ENCODE data around the gene RPS18. TPM values are rescaled to one million over a fixed set of nuclear protein-coding genes. Genes with fewer than 3 reads are reported as not detected.
A peak's percentile ranks its signal among the peaks of the same experiment; 100 is the strongest.

Gene RPS18
- total and polyA plus RNA-seq, 9 of the 15 experiments (the other 6 are each of a cell fraction or from before 2014, with no cell fraction given): 5,023 to 17,516 (median 8,131) TPM

- TF ChIP-seq TOE1 (IDR thresholded peaks at IDR 0.05; ENCODE audit: borderline replicate concordance) (0 out of 2 replicates have a peak, but pooled peaks have one; percentile 20), TOE1 (CRISPR knock-in tag; IDR thresholded peaks at IDR 0.05; ENCODE audit: borderline replicate concordance, low read depth) (no peak), ZNF24 (IDR thresholded peaks at IDR 0.05) (no peak), ZNF444 (CRISPR knock-in tag; IDR thresholded peaks at IDR 0.05) (0 out of 2 replicates have a peak, but pooled peaks have one; percentile 7), MECOM (CRISPR knock-in tag; IDR thresholded peaks at IDR 0.05) (no peak), MEF2D (tag; conservative IDR thresholded peaks at IDR 0.05; ENCODE audit: low read depth) (no peak), NR1H2 (CRISPR knock-in tag; IDR thresholded peaks at IDR 0.05) (no peak), COPS2 (conservative IDR thresholded peaks at IDR 0.05) (no peak), ZNF217 (CRISPR knock-in tag; IDR thresholded peaks at IDR 0.05) (no peak), CC2D1A (IDR thresholded peaks at IDR 0.05) (no peak), ZNF431 (CRISPR knock-in tag; IDR thresholded peaks at IDR 0.05) (no peak), DIDO1 (tag; IDR thresholded peaks at IDR 0.05; ENCODE audit: low read depth) (no peak), ZNF449 (CRISPR knock-in tag; IDR thresholded peaks at IDR 0.05) (no peak), TRIM25 (IDR thresholded peaks at IDR 0.05; ENCODE audit: borderline replicate concordance) (no peak), ZNF384 (IDR thresholded peaks at IDR 0.05; ENCODE audit: low read depth, low read length) (no peak), ATF7 (IDR thresholded peaks at IDR 0.05) (0 out of 2 replicates have a peak, but pooled peaks have one; percentile 7), TEAD4 (IDR thresholded peaks at IDR 0.05; ENCODE audit: low read length) (no peak), TEAD4 (CRISPR knock-in tag; IDR thresholded peaks at IDR 0.05; ENCODE audit: borderline replicate concordance) (no peak), HIVEP1 (CRISPR knock-in tag; IDR thresholded peaks at IDR 0.05) (0 out of 2 replicates have a peak, but pooled peaks have one; percentile 68), CBX3 (IDR thresholded peaks at IDR 0.05; ENCODE audit: borderline replicate concordance in 1 of 2, low read length in 2 of 2) (no peak; a peak in 1 of 3 replicates), SPI1 (IDR thresholded peaks at IDR 0.05; ENCODE audit: borderline replicate concordance, low read depth, low read length) (peak; percentile 70; the same call in 1 of the 2 replicates), CTCFL (IDR thresholded peaks at IDR 0.05; ENCODE audit: borderline replicate concordance, insufficient read depth, low read depth, low read length, poor library complexity, severe bottlenecking) (no peak), SMARCC2 (IDR thresholded peaks at IDR 0.05; ENCODE audit: low read depth) (no peak), MCM5 (IDR thresholded peaks at IDR 0.05; ENCODE audit: low read depth) (no peak), KLF1 (tag; IDR thresholded peaks at IDR 0.05) (no peak)
These were observed 42.0 kb downstream of the RPS18 start, which contains the start of gene TAPBP (continued) for GRCh38 chr6:33313709-33314514.

All from K562 (cell line).